GM19043 (cell line): ENCODE measurements around the gene AANAT.

Experiments
- ATAC-seq: cut with Tn5 transposase; IDR thresholded peaks from one replicate; pipeline ENCODE4 v1.9.1; 2021; ENCODE audit warnings: low read depth; ENCODE audit not compliant: unreplicated experiment

AANAT gene

DNA sequence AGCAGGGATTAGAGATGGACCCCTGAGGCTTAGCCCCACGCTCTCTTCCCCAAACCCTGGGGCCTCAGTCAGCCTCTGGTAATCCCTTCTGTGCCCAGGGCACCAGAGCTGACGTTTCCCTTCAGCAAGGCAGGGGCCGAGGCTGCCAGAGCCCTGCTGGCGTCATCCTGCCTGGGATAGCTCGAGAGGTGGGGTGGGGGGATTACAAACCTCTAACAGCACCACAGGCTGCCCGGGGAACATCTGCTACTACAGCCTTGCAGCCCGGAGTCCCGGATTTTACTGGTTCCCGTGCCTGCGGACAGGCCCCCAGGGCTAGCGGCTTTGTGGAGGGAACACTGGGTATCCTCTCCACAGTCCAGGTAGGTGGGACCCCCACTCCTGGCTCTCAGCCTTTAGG, at the start of gene AANAT:
Gene AANAT, plus strand, starts transcription at position 238 of the 400 bp plus-strand sequence. CDS start 1,144 bp downstream, outside the sequence.
- ATAC-seq = no peak

DNA sequence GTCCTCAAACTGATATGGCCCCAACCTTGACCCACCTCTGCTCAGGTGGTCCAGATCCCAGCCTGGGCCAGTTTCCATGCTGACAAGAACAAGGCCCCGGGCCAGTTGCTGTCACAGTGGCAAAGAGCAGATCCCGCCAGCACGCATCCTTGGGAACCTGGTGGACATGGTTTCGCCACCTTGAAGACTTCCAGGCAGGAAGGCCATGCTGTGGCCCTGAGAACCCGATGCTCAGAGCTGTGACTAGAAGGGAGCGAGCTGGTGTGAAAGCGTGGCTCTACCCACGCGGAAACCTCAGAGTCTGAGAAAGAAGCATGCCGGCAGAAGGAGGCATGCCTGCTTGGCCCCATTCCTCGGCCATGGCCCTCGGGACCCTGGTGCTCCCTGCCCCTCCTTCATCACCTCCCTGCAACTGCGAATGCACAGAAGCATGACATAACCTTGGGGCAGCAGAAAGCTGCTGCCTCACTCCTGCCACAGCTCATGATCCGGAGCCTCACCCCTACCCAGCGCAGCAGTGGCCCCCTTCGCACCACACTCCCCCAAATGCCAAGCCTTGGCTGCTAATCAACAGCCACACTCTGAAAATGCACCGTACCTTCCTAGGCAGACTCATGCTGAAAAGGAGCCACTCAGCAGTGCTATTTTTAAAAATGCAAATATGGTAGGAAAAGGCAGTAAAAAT, 47.7 kb upstream of the AANAT start:
- no peak for ATAC-seq

DNA sequence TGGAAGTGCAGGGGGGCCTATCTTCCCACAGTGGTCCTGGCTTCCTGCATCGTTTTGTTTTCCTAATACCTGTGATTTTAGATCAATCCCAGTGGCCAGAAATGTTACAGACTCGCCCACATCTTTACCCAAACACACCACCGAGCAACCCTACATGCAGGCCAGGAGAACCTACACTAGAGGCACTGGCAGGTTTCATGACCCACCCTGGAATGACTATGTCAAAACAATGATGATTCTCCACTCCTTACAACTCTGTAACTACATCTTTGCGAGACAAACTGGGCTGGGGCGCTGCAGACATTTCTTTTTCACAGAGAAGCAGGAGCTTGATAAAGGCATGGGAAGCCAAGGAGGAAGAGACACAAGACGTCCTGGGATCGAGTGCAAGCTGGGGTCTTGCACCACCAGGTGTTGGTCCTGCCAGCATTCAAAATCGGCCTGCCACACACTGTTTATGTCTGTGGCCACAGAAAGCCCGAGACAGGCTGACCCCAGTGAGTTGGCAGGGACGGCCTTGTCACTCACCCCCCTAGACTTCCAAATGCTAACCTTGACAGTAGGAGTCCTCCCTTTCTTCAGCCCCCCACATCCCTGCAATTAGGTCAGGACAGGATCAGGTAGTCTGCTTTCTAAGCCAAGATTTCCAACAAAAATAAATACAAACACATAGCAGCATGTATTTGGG, 46.9 kb upstream of the AANAT start:
- no peak for ATAC-seq

DNA sequence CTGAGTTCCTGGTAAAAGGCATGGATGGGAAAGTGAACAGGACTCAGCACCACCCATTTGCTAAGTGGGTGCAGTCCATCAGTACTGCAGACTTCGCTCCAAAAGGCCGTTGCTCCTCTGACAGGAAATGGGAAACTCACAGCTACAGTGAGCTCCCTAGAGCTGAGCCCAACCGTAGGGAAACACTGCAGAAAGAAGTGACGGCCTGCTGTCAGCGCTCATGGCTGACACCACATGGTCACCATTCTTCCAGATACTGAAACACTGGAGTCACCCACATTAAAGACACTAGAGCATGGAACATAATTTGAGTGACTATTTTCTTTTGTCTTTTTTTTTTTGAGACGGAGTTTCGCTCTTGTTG, 46.4 kb upstream of the AANAT start:
- ATAC-seq = no peak

DNA sequence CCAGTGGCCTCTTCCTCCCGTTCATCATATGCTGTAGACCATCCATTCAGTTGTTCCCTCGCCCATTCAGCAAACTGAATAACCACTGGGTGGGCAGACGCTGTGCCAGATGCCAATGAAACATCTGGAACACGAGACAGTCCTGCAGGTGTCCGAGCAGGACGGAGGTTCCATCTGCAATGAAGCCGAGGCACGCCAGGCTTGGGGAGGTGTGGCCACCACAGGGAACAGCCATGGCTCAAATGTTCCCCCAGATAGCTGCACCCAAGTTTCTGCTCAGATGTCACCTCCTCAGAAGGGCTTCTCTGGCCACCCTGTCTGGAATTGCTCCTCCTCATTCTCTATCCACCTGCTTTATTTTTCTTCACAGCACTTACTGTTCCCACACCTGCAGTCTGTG, 45.0 kb upstream of the AANAT start:
- no peak for ATAC-seq

DNA sequence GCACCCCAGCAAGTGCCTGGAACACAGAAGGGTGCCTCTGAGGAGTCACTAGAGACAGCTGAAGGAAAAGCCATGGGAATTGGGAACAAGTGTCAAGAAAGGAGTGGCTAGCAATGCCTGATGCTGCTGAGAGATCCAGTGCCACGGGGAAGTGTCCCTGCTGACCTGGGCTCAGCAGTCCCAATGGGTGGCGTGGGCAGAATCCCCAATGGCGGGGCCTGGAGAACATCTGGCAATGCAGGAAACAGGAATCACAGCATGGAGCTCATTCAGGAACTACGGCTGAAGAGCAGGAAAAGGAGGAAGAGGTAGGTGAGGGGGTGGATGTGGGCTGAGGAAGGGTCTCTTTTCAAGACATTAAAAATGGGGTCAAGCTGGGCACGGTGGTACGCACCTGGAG, 44.5 kb upstream of the AANAT start:
- ATAC-seq = no peak

DNA sequence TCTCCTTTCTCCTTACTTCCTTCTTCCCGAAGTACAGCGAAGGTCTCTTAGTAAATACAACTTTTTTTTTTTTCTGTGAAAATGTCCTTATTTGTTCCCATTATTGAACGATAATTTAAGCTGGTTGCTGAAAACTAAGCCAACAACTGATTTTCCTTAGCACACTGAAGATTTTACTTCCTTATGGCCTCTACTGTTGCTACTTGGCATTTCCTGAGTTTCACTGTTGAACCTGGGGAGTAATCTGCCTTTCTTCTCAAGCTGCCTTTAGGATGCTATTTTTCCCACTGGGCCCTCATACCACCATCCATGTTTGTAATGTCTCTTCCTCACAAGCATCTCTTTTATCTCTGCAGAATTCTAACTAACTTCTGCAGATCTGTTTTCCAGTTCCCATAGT, 40.5 kb upstream of the AANAT start:
- no peak for ATAC-seq

DNA sequence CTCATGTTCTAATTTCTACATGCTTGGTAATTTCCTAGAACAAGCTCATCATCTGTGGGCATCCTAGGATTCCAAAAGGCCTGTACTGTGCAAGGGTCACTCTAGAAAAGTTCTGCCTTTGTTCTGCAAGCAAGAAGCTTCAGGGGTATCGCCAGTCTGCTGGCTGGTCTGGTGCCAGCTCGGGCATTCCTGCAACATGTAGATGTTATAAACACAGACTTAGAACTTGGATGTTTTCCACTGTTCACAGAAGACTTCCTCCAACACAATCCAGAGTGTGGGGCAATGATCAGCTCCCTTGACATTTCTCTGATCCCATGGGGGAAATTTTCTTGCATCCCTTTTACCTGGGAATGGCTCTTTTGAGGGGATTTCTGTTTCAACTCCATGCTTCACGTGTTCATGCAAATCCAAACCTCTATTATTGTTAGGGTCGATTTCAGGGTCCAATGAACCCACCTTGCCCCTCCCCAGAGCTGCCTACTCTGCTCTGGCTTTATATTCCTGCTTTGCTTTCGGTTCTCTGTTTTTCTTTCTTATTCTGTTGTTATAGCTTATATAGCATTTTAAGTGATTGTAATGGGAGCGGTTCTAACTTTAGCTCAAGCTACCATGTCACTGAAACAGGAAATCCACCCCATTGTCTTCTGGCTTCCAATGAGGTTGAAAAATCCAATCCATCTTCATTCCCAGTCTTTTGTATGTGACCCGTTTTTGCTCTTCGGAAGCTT, 39.7 kb upstream of the AANAT start:
- no peak for ATAC-seq

DNA sequence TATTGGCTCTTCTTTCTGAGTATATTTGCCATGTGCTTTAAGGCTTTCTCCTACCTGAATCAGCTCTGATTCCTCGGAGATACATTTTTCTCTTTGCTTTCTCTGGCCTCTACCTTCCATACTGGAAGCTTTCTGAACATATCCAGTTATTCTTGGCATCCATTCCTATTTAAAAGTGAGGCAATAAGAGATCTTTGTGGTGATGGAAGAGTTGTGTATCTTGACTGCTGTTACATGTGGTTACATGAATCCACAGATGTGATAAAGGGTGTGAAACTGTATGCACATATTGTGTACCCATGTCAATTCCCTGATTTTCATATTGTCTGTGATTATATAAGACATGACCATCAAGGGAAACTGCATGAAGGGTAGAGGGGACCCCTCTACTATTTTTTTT, 38.9 kb upstream of the AANAT start:
- ATAC-seq = no peak

DNA sequence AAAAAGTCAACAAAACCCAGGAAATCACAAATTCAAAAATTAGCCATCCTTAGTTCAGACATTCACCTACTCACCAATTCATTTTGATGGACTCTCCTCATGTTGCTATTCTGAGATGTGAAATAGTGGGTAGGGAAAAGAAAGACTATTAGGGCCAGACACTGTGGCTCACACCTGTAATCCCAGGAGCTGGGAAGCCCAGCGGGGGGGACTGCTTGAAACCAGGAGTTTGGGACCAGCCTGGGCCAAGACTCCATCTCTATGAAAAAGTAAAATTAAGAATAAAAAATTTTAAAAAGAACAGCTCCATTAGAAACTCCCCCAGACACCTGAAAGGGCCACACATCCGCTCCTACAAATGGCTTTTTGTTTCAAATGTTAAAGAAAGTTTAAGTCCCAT, 35.9 kb upstream of the AANAT start:
- no peak for ATAC-seq

DNA sequence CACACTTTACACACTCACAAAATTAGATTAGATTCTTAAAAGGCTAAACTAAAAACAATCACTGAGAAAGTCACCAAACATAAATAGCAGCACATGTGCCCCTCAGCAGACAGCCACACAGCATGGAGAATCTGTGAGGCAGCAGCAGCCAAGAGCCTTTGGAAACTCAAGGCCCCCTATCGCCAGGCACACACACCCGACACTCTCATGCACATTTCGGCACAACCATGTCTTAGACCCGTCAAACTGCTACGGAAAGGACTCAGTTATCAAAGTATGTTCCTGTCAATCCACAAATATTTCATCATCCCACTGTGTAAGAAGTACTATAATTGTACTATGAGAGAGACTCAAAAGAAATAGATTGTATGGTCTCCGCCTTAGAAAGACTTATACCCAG, 35.4 kb upstream of the AANAT start:
- no peak for ATAC-seq

DNA sequence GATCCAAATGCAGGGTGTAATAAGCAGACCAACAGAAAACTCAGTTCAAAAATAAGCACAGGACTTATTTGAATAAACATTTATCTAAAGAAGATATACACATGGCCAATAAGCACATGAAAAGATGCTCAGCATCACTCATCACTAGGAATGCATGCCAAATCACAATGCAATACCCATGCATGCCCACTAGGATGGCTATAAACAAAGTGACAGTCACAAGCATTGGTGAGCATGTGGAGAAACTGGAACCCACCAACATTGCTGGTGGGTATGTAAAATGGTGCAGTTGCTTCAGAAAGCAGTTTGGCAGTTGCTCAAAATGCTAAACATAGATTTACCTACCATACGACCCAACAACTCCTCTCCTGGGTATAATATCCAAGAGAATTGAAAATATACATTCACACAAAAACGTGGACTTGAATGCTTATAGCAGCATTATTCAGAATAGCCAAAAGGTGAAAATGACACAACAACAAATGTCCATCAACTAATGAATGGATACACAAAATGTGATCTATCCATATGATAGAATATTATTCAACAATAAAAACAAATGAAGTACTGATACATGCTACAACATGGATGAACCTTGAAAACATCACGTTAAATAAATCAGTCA, 34.6 kb upstream of the AANAT start:
- ATAC-seq = no peak

DNA sequence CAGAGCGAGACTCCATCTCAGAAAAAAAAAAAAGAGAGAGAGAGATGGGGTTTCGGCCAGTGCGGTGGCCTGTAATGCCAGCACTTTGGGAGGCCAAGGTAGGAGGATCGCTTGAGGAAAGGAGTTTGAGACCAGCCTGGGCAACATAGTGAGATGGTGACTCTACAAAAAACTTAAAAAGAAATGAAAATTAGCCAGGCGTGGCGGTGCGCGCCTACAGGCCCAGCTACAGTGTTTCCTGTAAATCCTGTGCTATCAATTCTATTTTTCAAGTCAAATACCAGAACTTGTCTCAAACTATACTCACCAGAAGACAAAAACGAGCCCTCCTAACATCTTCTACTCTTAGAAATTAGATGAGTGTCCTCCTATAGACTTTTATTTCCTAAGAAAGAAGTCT, 33.7 kb upstream of the AANAT start:
- no peak for ATAC-seq

DNA sequence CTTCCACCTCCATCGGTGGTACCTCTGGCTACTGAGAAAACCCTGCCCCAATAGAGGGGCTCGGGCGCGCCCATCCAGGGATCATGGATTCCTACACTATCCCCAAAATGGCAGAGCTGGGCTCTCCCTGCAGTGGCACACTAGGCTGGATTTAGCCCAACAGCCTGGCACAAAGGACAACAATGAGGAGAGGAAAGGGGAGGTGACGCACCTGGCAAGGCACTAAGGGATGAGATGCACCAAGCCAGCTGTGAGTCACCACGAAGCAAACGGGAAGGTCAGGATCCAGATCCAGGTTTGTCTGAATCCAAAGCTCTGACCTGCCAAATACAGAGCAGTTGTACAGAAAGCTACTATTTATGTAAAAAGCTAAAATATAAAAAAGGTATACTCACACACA, 32.5 kb upstream of the AANAT start:
- ATAC-seq = no peak

DNA sequence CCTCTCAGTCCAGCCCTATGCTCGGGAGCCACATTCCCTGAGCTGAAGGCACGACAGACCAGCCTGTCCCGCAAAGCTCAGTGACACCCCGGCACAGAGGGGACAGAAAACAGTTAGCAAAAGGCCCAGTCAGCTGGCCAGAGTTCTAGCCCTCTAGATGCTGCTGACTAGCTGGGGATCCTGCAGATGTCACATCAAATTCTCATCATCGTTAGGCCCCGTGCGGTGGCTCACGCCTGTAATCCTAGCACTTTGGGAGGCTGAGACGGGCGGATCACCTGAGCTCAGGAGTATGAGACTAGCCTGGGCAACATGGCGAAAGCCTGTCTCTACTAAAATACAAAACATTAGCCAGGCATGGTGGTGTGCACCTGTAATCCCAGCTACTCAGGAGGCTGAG, 31.7 kb upstream of the AANAT start:
- no peak for ATAC-seq

DNA sequence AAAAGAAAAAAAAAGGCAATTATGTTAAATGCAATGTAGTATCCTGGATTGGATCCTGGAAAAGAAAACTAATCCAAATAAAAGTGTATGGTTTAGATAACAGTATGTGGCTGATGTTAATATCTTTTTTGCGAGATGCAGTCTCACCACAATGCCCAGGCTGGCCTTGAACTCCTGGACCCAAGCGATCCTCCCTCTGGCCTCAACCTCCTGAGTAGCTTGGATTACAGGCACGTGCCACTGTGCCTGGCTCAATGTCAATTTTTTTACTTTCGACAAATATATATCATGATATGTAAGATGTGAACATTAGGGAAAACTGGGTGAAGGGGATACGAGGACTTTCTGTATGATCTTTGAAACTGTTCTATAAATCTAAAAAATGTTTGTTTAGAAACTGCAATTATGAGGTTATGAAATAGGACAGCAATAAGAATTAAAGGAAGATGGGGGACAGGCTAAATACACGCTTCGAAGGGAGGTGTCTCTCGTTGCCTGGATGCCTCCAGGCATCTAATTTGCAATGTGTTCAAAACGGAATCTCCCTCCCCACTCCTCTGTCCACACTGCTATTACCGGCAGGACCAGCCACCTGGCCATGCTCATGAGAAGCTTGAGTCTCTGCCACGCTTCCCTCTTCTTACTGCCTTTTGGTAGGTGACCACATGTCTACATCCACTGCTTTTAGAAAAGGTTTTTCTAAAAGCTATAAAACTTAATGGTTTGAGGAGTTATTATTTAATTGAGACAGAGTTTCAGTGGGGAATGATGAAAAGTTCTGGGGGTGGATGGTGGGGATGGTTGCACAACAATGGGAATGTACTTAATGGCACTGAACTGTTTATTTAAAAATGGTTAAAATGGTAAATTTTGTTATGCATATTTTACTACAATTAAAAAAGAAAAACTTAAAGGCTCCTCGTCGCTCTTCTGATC, 29.7 kb upstream of the AANAT start:
- no peak for ATAC-seq

DNA sequence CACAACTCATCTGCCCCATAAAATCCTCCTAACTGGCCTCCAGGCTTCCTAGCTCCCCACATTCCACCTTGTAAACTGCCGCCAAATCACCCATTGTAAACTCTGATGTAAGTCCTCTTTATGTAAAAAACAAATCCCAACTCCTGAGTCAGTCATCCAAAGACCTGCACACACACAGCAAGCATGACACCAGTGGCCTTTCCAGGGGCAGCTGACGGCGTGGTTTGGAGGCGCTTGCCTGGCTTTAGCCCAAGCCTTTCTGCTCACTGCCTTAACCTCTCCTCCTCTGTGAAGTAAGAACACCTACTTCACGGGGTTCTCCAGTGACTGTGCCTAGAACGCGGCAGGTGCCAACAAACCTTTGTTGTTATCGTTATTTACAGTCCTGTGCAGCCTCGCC, 28.5 kb upstream of the AANAT start:
- ATAC-seq = no peak

DNA sequence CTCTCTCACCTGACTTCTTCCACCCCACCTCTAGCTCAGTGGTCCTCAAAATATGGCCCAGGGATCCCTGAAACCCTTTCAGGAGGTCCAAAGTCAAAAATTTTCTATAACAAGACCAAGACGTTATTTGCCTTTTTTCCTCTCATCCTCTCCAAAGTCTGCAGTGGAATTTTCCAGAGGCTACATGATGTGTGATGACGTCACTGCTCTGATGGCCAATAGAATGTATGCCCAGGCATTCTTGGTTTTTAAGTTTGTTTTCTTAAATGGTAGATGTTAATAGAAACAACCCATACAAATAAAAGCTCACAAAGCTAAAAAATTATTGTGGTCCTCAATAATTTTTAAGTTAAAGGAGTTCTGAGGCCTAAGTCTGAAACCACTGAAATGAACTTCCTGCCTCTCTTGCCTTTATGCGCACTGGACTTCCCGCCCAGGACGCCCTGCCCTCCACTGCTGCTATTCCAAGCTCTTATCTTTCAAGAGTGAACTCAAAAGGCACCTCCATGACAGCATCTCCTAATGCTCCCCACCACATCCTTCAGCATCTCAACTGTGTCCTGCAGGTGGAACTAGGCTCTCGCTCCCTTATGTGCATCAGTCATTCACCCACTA, 28.0 kb upstream of the AANAT start:
- no peak for ATAC-seq

DNA sequence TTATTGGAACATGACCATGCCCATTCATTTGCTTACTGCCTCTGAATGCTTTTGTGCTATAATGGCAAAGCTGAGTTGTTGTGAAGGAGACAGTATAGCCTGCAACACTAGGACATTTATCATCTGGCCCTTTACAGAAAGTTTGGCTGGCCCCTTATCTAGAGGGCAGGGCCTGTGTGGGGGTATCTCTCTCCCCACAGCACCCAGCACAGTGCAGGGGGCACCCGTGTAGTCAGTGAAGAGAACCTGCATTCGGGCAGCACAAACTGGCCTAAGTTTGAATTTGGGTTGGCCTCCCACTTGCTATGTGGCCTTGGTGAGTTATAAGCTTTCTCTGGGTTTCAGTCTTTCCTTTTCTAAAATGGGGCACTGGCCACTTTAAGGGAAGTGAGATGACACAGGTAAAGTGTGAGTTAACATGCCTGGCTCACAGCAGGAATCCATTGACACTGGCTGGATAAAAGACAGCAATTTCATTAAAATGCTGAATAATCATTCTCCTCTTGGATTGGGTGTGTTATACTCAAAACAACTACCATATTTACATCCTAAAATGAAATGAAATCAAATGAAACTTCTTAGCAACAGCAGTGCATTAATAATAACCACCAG, 26.5 kb upstream of the AANAT start:
- ATAC-seq = no peak
